Trophoblast cell (in vitro differentiated cells and primary cell): ENCODE measurements around the gene POFUT1.
"Not testable (repeated sequence)": the region's sequence is repeated elsewhere in the genome, so short reads cannot be mapped to it uniquely, and the experiment has no call there.

Source experiments
- DNase-seq, 2 donors: peaks; one replicate each; pipeline ENCODE4 v3.0.0-alpha.2; 2016
- H2AFZ ChIP-seq: 2 replicates; pipeline ENCODE4 v1.6.1; 2013; ENCODE audit warnings: low read length, moderate library complexity, mild to moderate bottlenecking; ENCODE audit not compliant: insufficient read depth, poor library complexity
- H2AK5ac ChIP-seq: 2 replicates; pipeline ENCODE4 v1.6.1; 2013; ENCODE audit warnings: mild to moderate bottlenecking, low read length
- H2BK120ac ChIP-seq: 2 replicates; pipeline ENCODE4 v1.6.1; 2013; ENCODE audit warnings: low read length, mild to moderate bottlenecking, moderate library complexity; ENCODE audit not compliant: insufficient read depth, poor library complexity
- H2BK12ac ChIP-seq: 2 replicates; pipeline ENCODE4 v1.6.1; 2013; ENCODE audit warnings: mild to moderate bottlenecking, low read length, moderate library complexity
- H2BK5ac ChIP-seq: 2 replicates; pipeline ENCODE4 v1.6.1; 2013; ENCODE audit warnings: low read length, low read depth, moderate library complexity, mild to moderate bottlenecking; ENCODE audit not compliant: poor library complexity
- H3K14ac ChIP-seq: 2 replicates; pipeline ENCODE4 v1.6.1; 2013; ENCODE audit warnings: mild to moderate bottlenecking, low read length
- H3K18ac ChIP-seq: 2 replicates; pipeline ENCODE4 v1.6.1; 2013; ENCODE audit warnings: mild to moderate bottlenecking, low read length
- H3K23ac ChIP-seq: 2 replicates; pipeline ENCODE4 v1.6.1; 2013; ENCODE audit warnings: low read length
- H3K27ac ChIP-seq: 2 replicates; pipeline ENCODE4 v1.5.1; 2013; ENCODE audit warnings: low read depth, mild to moderate bottlenecking, inconsistent platforms, low read length, moderate library complexity
- H3K27me3 ChIP-seq: 2 replicates; pipeline ENCODE4 v1.6.1; 2013; ENCODE audit warnings: inconsistent platforms, mild to moderate bottlenecking, low read length, moderate library complexity; ENCODE audit not compliant: insufficient read depth
- H3K36me3 ChIP-seq, 2 experiments: 1 replicate in 1 of 2; 2 replicates in 1 of 2; pipeline ENCODE4 v1.6.1; 2013; ENCODE audit warnings: low read length in 2 of 2, mild to moderate bottlenecking in 2 of 2, moderate library complexity in 1 of 2; ENCODE audit not compliant: insufficient read depth in 2 of 2, control insufficient read depth in 1 of 2
- H3K4ac ChIP-seq: 2 replicates; pipeline ENCODE4 v1.6.1; 2013; ENCODE audit warnings: low read depth, mild to moderate bottlenecking, low read length, moderate library complexity
- H3K4me1 ChIP-seq, 2 experiments: 1 replicate in 1 of 2; 2 replicates in 1 of 2; pipeline ENCODE4 v1.6.1; 2013; ENCODE audit warnings: low read length in 2 of 2, mild to moderate bottlenecking in 2 of 2, moderate library complexity in 1 of 2; ENCODE audit not compliant: insufficient read depth in 2 of 2, control insufficient read depth in 1 of 2
- H3K4me2 ChIP-seq: 2 replicates; pipeline ENCODE4 v1.6.1; 2013; ENCODE audit warnings: inconsistent platforms, mild to moderate bottlenecking, low read length, moderate library complexity
- H3K4me3 ChIP-seq: 2 replicates; pipeline ENCODE4 v1.5.1; 2013; ENCODE audit warnings: mild to moderate bottlenecking, low read depth, low read length, inconsistent platforms
- H3K79me1 ChIP-seq: one replicate; pipeline ENCODE4 v1.6.1; 2013; ENCODE audit warnings: low read length
- H3K79me2 ChIP-seq: 2 replicates; pipeline ENCODE4 v1.6.1; 2013; ENCODE audit warnings: low read length, mild to moderate bottlenecking; ENCODE audit not compliant: control insufficient read depth, insufficient read depth, poor library complexity
- H3K9ac ChIP-seq: 2 replicates; pipeline ENCODE4 v1.6.1; 2013; ENCODE audit warnings: mild to moderate bottlenecking, low read length
- H3K9me3 ChIP-seq: 2 replicates; pipeline ENCODE4 v1.6.1; 2013; ENCODE audit warnings: low read depth, mild to moderate bottlenecking, control low read depth, inconsistent platforms, low read length; ENCODE audit not compliant: insufficient read depth
- H4K12ac ChIP-seq: 2 replicates; pipeline ENCODE4 v1.6.1; 2013; ENCODE audit warnings: low read depth, mild to moderate bottlenecking, low read length, moderate library complexity
- H4K8ac ChIP-seq: 2 replicates; pipeline ENCODE4 v1.6.1; 2013; ENCODE audit warnings: low read depth, mild to moderate bottlenecking, low read length, moderate library complexity
- H4K91ac ChIP-seq: one replicate; pipeline ENCODE4 v1.6.1; 2013; ENCODE audit warnings: low read depth, mild to moderate bottlenecking, low read length, moderate library complexity
- WGBS: extraction: QIAGEN DNeasy Blood & Tissue Kit; methylation state at CpG from one replicate; pipeline ENCODE4 v1.1.7; 2013; ENCODE audit warnings: missing lambda C conversion rate; ENCODE audit not compliant: insufficient read length, insufficient coverage; ENCODE audit errors: extremely low coverage; 5-methylcytosine and 5-hydroxymethylcytosine counted together

POFUT1 gene

DNA sequence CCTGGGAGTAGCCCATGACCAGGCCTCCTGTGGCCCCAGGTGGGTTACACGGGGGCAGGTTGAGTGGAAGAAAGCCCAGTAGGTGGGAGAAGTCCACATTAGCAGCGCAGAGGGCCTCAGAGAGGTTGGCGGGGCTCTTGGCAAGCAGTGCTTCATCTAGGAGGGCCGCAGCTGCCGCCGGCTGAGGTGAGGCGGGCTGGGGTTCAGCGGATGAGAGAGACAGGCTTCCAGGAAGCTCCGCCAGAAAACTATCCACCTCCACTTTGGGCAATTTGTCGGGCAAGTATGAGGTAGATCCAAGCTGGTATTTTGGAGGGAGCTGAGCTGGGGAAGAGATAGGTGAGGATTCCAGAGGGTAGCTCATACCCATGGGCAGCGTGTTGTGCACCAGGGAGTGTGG lies 11.1 kb upstream of the POFUT1 start:
- H4K8ac ChIP-seq, DNase-seq, H2AFZ ChIP-seq, H3K27me3 ChIP-seq, H2AK5ac ChIP-seq, H3K4me3 ChIP-seq, H3K23ac ChIP-seq, H2BK5ac ChIP-seq, H2BK12ac ChIP-seq, H3K79me2 ChIP-seq, H3K14ac ChIP-seq, H3K9ac ChIP-seq, H3K9me3 ChIP-seq, H3K79me1 ChIP-seq, H4K12ac ChIP-seq, H3K27ac ChIP-seq, H2BK120ac ChIP-seq, H3K18ac ChIP-seq, H3K4me2 ChIP-seq, H4K91ac ChIP-seq, H3K4me1 ChIP-seq, H3K4ac ChIP-seq: not testable (repeated sequence)
- WGBS = no CpG with 5 or more reads among the region's 11 CpGs
- H3K36me3 ChIP-seq = peaks cover 41 to 59% of the 10 kb centered on the region in 2 experiments

DNA sequence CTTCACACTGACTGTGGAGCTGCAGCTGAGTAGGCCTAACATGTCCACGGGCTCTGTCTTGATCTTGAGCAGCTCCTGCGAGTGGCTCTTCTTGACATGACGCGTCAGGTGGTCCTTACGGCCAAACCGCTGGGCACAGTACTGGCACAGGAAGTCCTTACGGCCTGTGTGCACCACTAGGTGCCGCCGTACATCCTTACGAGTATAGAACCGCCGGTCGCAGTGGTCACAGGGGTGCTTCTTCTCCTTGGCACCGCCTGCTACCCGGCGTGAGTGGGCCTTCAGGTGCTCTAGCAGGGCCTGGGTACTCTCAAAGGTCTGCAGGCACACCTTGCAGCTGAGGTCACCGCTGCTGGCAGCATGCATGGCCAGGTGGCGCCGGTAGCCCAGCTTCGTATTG lies 10.5 kb upstream of the POFUT1 start:
- not testable (repeated sequence) for H4K12ac ChIP-seq, H3K79me1 ChIP-seq, H3K14ac ChIP-seq, DNase-seq, H2BK12ac ChIP-seq, H3K27ac ChIP-seq, H3K9me3 ChIP-seq, H3K4ac ChIP-seq, H3K27me3 ChIP-seq, H2BK120ac ChIP-seq, H3K4me2 ChIP-seq, H2BK5ac ChIP-seq, H3K9ac ChIP-seq, H4K91ac ChIP-seq, H4K8ac ChIP-seq, H2AFZ ChIP-seq, H3K4me3 ChIP-seq, H3K23ac ChIP-seq, H3K4me1 ChIP-seq, H2AK5ac ChIP-seq, H3K79me2 ChIP-seq, H3K18ac ChIP-seq
- peaks cover 46 to 65% of the 10 kb centered on the region in 2 experiments for H3K36me3 ChIP-seq
- no CpG with 5 or more reads among the region's 20 CpGs for WGBS

DNA sequence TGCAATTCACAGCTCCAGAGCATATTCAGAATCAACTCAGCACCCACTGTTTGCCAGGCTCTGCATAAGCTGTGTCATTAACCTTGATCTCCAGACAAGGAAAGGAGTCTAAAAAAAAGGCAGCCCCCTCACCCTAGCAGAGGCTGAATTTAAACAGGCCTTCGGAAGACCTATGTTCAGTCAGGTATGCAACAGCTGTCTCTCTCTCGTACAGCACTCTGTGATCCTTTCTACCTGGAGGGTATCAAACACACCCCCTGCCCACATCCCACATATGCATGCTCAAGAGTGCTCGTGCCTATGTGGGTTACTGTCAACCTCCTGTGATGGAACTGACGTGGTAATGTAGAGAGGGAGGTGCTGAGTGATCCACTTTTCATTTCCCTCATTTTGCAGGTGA lies 8.7 kb upstream of the POFUT1 start:
- H3K4me3 ChIP-seq = no peak overlapping the region
- peaks cover 5% of the 10 kb centered on the region for H3K79me2 ChIP-seq
- no peak overlapping the region for H3K4me2 ChIP-seq
- DNase-seq = no peak
- no peak overlapping the region for H4K8ac ChIP-seq
- no peak overlapping the region for H4K12ac ChIP-seq
- H3K14ac ChIP-seq = no peak overlapping the region
- H2BK12ac ChIP-seq = no peak overlapping the region
- no peak overlapping the region for H4K91ac ChIP-seq
- no peak overlapping the region for H2AK5ac ChIP-seq
- H3K4me1 ChIP-seq = peaks cover 5 to 6% of the 10 kb centered on the region in 2 experiments
- H3K27me3 ChIP-seq = no peaks in the 10 kb centered on the region
- peaks cover 48 to 71% of the 10 kb centered on the region in 2 experiments for H3K36me3 ChIP-seq
- H2AFZ ChIP-seq = no peak overlapping the region
- H3K4ac ChIP-seq = no peak overlapping the region
- H3K9ac ChIP-seq = no peak overlapping the region
- H3K9me3 ChIP-seq = no peaks in the 10 kb centered on the region
- H2BK5ac ChIP-seq = no peak overlapping the region
- H3K79me1 ChIP-seq = peaks cover under 1% of the 10 kb centered on the region
- no peak overlapping the region for H2BK120ac ChIP-seq
- no peak overlapping the region for H3K23ac ChIP-seq
- no peak overlapping the region for H3K18ac ChIP-seq
- WGBS = no CpG with 5 or more reads among the region's 4 CpGs
- no peak overlapping the region for H3K27ac ChIP-seq

DNA sequence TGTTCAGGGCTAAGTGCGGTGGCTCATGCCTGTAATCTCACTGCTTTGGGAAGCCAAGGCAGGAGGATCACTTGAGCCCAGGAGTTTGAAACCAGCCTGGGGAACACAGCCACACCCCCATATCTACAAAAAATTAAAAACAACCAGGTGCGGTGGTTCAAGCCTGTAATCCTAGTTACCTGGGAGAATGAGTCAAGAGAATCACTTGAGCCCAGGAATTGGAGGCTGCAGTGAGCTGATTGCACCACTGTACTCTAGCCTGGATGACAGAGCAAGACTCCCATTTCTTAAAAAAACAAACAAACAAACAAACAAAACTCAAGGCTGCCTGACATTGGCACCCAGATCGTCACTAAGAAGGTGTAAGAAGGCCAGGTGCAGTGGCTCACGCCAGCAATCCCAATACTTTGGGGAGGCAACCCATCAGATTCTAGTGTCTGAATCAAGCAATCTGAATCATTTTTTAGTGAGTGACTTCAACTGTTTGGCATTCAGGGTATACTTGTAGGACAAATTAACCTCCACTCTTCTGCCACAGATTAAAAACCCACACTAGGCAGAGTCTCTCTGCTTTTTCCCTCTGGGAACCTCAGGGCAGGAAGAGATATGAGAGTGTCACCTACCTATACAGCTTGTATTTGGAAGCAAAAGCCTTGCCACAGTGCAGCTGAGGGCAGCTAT lies 6.2 kb upstream of the POFUT1 start:
- Histone ChIP-seq H2AFZ (no peak overlapping the region), H3K4me1 (peaks cover 13 to 14% of the 10 kb centered on the region in 2 experiments), H3K4me3 (no peak overlapping the region), H4K8ac (no peak overlapping the region), H3K36me3 (peaks cover 34 to 53% of the 10 kb centered on the region in 2 experiments), H3K9ac (no peak overlapping the region), H3K9me3 (no peaks in the 10 kb centered on the region), H4K12ac (no peak overlapping the region), H3K27ac (no peak overlapping the region), H3K14ac (no peak overlapping the region), H4K91ac (no peak overlapping the region), H3K4me2 (no peak overlapping the region), H3K79me2 (peaks cover 8% of the 10 kb centered on the region), H3K18ac (no peak overlapping the region), H2BK12ac (no peak overlapping the region), H3K4ac (no peak overlapping the region), H2BK5ac (no peak overlapping the region), H3K23ac (no peak overlapping the region), H2AK5ac (no peak overlapping the region), H2BK120ac (no peak overlapping the region), H3K79me1 (peaks cover 2% of the 10 kb centered on the region), H3K27me3 (no peaks in the 10 kb centered on the region)
- WGBS = no CpG with 5 or more reads among the region's 4 CpGs
- no peak for DNase-seq
